ENCODE data around the gene ZNF75A. TPM values are rescaled to one million over a fixed set of nuclear protein-coding genes. Genes with fewer than 3 reads are reported as not detected.
A peak's percentile ranks its signal among the peaks of the same experiment; 100 is the strongest.

The ZNF75A gene
- total RNA-seq, 1 donor from 2014 or later, result 97.9 TPM

DNA sequence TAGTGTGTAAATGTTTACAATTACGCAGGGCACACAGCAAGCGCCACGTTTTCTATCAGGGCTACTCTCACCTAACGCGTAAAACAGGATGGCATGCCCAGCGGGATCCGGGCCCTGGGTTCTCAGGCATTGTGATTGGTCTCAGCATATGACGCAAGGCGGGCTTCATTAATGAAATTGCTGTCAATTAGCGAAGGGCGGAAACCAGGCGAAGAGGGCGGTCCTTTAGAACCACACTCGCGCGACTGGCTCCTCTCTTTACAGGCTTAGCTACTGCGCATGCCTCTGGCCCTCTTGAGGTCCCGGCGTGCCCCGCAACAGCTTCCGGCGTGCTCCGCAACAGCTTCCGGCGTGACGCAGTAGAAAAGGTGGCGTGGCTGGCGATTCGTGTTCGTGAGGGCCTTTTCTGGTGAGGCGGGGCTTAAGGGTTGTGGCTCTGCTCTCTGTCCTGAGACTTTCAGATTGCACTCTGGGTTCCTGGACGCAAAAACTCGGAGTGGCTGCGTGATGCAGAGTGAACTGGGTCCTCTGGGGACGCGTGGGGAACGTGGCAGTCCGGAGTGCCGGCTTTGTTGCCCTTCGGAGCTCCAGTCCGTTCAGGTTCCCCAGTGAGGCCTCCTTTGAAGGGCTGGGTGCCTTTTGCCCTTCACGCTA lies 59.6 kb downstream of the ZNF75A start:
- Mint-ChIP-seq H3K4me1 (peaks cover 12% of the 10 kb centered on the region), H3K4me3 (peak overlapping the region; percentile 82), H3K27ac (peak overlapping the region; percentile 84), H3K27me3 (peaks cover 9% of the 10 kb centered on the region), H3K36me3 (ENCODE audit: low read depth) (peaks cover 5% of the 10 kb centered on the region), H3K9me3 (peaks cover 10% of the 10 kb centered on the region)
- peak; percentile 65 for DNase-seq
- POLR2A ChIA-PET, result interaction anchor here (0.6 to 1.6 kb wide), 8 partner anchors 36 to 961 kb away, joined by 3 to 14 read pairs (median 6); partner anchors contain the start of genes NAA60, TIGD7, ZNF174 and ZNF597
- intact Hi-C loops (cut with micrococcal nuclease), result loop anchor here (1.0 to 5.0 kb wide), 5 partner anchors 36 to 130 kb away; partner anchors contain the start of genes NAA60, TIGD7, ZNF174 and ZNF200
- peak; percentile 95 for ATAC-seq (ENCODE audit: low read depth)
- CTCF ChIA-PET, result no interaction called here
- TF ChIP-seq, protein P1, sequence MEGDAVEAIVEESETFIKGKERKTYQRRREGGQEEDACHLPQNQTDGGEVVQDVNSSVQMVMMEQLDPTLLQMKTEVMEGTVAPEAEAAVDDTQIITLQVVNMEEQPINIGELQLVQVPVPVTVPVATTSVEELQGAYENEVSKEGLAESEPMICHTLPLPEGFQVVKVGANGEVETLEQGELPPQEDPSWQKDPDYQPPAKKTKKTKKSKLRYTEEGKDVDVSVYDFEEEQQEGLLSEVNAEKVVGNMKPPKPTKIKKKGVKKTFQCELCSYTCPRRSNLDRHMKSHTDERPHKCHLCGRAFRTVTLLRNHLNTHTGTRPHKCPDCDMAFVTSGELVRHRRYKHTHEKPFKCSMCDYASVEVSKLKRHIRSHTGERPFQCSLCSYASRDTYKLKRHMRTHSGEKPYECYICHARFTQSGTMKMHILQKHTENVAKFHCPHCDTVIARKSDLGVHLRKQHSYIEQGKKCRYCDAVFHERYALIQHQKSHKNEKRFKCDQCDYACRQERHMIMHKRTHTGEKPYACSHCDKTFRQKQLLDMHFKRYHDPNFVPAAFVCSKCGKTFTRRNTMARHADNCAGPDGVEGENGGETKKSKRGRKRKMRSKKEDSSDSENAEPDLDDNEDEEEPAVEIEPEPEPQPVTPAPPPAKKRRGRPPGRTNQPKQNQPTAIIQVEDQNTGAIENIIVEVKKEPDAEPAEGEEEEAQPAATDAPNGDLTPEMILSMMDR (IDR thresholded peaks at IDR 0.05), result no peak

Other genes starting within 250 kb of the ZNF75A start
- gene IL32, start 239.9 kb upstream of the ZNF75A start, total RNA-seq, result 3.0 and 3.4 TPM in 2 replicates
- gene ZSCAN10, start 206.2 kb upstream of the ZNF75A start, total RNA-seq, result not detected in 2 replicates
- gene ZNF205, start 192.9 kb upstream of the ZNF75A start, total RNA-seq, result not detected in 2 replicates
- gene ZNF213, start 170.5 kb upstream of the ZNF75A start, total RNA-seq, result 5.6 and 5.7 TPM in 2 replicates
- gene OR1F1, start 117.3 kb upstream of the ZNF75A start, total RNA-seq, result not detected in 2 replicates
- gene ZNF200, start 70.3 kb upstream of the ZNF75A start, total RNA-seq, result 13.6 and 15.1 TPM in 2 replicates
- gene MEFV, start 48.9 kb upstream of the ZNF75A start, total RNA-seq, result not detected in 2 replicates
- gene ZNF263, start 22.0 kb upstream of the ZNF75A start, total RNA-seq, result 42.7 and 42.9 TPM in 2 replicates
- gene TIGD7, start 67 bp upstream of the ZNF75A start, total RNA-seq, result 6.7 and 11.0 TPM in 2 replicates
- 0.80 and 0.81 TPM in 2 replicates for gene OR2C1, start 50.4 kb downstream of the ZNF75A start, total RNA-seq
- gene ZSCAN32, start 95.5 kb downstream of the ZNF75A start, total RNA-seq, result 21.6 and 21.7 TPM in 2 replicates
- 9.0 and 10.4 TPM in 2 replicates for gene ZNF174, start 95.7 kb downstream of the ZNF75A start, total RNA-seq
- 3.6 and 4.2 TPM in 2 replicates for gene ZNF597, start 138.0 kb downstream of the ZNF75A start, total RNA-seq
- gene NAA60, start 138.2 kb downstream of the ZNF75A start, total RNA-seq, result 44.1 and 48.0 TPM in 2 replicates
- gene C16orf90, start 190.0 kb downstream of the ZNF75A start, total RNA-seq, result not detected in 2 replicates
- 8.5 and 10.5 TPM in 2 replicates for gene CLUAP1, start 195.5 kb downstream of the ZNF75A start, total RNA-seq

Data from activated B cell treated with CpG ODN at 0.5 μM for 24 hours (primary cell).